Effector CD4-positive, alpha-beta T cell (primary cell): ENCODE results near the gene RBM26.
"Not testable (repeated sequence)": the region's sequence is repeated elsewhere in the genome, so short reads cannot be mapped to it uniquely, and the experiment has no call there.

Experiments used
- DNase-seq: peaks from one replicate; pipeline ENCODE4 v3.0.0-alpha.2; 2020

The RBM26 gene

DNA sequence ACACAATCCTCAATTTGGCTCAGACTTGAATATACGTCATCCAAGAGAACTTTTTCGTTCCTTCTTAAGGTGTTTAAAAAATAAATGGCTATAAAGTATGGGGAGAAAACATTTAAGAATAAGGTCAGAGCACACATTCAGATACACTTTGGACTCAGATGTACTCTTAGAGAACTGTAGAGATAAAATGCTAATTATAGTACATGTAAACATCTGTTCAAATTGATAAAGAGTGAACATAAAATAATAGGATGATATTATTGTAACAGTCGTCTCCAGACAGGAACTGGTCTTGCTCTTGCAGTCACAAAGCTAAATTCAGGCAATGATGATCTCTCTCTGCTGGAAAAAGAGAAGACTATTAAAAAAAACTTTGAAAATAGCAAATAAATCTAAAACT lies 91.4 kb downstream of the RBM26 start:
- no peak for DNase-seq

DNA sequence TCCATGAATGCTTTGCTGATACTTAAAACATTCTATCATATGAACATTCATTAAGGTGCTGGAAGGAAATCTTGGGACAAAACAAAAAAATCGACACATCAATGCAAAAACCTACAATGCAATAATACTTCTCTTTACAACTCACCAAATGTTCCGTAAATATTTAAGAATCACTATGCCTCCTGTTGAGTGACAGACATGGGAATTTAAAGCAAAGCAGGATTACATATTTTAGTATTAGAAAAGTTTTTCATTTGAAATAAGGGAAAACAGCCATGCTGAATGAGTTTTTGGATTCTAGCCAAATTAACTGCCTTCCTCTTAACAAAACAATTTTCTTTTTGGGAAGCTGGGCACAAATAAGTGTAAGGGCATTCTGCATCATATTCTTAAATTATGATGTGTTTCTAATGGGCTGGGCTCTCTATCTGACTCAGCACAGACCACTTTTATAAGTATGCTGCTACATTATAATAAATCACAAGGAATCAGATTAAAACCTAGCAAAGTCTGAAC lies 93.7 kb downstream of the RBM26 start:
- no peak for DNase-seq

DNA sequence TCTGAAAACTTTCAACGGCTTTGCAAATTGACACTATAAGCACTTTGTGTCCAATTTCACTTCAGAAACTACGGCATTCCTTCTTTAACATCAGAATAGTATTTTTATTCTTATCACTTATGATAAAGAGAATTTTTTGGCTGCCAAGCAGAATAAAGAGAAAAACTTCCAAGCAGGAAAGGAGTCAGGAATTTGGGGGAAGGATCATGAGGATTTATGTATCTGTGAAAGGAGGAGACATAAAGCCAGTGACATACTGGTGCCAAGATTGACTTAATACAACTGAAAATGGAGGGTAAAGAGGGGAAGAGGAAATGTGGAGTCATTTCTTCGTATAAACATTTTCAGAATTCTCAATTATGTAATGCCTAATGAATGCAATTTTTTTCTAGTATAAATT lies 94.7 kb downstream of the RBM26 start:
- no peak for DNase-seq

DNA sequence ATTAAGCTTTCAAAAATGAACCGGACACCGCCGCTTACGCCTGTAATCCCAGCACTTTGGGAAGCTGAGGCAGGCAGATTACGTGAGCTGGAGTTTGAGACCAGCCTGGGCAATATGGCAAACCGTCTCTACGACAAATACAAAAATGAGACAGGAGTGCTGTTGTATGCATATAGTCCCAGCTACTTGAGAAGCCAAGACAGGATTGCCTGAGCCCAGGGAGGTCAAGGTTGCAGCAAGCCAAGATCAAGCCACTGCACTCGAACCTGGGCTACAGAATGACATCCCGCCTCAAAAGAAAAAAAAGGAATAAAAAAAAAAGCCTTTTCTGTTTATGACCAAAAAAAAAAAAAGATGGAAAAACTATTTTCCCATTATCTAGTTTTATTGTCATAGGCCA lies 96.4 kb downstream of the RBM26 start:
- no peak for DNase-seq

DNA sequence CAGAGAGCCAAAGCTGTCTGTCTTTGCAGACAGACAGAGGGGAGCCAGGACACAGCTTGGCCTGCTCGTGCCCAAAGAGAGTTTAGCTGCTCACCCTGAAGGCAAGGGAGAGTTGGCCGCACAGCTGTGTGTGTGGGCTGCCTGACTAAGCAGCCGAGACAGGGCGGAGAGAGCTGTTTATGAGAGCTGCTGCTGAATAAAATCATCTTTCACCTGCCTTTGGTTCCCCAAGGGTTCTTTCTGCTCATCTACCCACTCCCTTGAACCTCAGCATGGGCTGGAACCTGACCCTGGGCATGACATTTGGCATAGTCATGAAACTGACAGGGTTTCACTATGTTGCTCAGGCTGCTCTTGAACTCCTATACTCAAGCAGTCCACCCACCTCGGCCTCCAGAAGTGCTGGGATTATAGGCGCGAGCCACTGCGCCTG lies 98.2 kb downstream of the RBM26 start:
- DNase-seq: no peak

DNA sequence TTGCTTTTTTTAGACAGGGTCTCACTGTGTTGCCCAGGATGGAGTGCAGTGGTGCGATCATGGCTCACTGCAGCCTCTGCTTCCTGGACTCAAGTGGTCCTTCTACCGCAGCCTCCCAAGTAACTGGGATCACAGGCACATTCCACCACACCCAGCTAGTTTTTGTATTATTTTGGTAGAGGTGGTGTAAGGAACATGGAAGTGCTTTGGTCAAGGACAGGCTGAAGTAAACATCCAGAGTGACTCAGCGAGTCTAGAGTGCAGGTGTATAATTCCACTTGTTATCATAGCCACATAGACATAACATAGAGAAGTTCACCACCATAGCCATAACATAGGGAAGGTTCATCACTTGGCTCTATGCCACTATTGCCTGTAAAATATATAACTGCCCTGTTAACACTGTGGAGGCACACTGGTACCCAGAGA lies 98.6 kb downstream of the RBM26 start:
- no peak for DNase-seq

DNA sequence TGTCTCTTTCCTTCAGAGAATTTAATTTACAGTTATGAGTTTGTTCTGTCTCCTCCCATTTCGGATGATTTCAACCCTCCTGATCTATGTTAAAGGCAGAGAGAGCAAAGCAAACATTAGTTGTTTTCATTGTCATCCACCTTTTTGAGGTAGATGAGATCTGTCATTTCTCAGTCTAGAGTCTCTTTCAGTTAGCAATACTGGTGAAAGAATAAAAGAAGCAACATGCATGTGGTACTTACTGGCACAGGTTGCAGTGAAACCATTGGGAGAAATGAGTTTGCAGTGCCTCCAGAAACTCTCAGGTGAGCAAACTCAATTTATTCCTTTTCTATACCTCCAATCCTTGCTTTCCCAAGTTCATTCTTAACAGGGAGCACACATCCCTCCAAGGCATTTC lies 99.4 kb downstream of the RBM26 start:
- DNase-seq: no peak

DNA sequence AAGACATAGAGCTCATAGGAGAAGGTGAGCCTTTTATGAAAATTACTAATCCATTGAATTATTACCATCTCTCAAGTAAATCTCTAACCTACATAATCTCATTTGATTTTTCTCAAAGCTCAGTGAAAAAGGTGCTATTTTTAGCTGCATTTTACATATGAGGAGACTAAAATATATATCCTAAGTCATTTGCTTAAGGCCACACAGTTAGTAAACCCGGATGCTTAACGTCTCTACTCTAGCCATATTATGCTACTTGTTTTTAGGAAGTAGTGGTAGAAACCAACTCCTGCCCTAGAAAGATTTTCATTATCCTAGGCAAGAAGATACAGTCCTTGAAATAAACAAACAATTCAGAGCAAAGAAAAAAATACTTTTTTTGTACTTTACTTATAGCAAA lies 108.9 kb downstream of the RBM26 start:
- DNase-seq: no peak

DNA sequence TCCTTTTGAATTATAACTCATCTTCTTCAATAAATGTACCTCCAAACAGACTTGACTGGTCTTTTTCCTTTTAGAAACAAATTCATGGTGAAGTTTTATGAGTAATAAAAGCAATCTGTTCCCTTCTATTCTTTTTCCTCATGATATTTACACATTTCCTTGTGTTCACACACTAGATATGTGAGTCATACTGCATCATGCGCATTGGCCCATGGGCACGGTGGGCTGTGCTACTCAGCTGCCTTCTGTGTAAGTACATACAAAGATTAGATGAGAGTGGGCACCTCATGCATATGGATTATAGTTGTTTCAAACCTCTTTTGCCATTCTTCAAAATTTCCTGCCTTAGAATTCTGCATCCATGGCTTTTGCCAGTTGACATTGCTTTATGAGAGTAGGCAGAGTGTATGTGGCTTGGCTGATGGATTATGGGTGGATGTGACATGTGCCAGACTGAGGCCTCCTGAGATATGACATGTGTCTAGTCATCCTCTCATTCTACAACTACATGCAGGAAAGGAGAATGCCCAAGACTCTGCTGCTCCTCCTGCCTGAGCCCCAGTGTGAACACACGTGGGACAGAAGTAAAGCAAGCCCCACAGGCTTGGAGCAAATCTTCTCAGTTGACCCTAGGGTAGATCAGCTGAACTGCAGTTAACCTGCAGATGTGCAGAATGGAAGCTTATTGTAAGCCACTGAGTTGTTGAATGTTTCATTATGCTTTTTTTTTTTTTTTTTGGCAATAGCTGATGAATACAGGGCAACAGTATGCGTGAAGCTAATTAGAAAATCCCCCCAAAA lies 109.9 kb downstream of the RBM26 start:
- no peak for DNase-seq

DNA sequence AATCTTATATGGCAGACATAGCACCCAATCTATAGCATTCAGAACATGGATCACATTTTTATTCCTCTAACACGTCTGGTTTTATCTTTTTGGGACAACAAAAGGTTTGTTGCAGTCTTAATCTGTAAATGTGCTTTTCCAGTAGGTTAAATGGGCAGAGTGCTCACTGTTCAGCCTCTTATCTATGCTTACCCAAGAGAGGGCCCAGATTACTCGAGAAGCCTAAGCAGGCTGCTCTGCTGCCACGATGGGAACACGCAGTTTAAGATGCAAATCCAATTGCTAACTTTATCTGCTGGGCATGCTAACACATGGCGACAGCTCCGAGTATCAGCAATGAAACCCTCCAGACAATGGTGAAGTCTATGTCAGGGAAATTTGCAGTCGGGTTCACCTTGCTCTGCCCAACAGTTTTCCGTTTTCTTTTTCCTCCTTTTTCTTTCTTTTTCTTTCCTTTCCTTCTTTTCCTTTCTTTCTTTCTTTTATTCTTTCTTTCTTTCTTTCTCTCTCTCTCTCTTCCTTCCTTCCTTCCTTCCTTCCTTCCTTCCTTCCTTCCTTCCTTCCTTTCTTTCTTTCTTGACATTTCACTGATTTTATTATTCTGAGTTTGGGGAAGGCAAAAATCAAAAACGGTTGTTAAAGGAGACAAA lies 115.3 kb downstream of the RBM26 start:
- no peak for DNase-seq

DNA sequence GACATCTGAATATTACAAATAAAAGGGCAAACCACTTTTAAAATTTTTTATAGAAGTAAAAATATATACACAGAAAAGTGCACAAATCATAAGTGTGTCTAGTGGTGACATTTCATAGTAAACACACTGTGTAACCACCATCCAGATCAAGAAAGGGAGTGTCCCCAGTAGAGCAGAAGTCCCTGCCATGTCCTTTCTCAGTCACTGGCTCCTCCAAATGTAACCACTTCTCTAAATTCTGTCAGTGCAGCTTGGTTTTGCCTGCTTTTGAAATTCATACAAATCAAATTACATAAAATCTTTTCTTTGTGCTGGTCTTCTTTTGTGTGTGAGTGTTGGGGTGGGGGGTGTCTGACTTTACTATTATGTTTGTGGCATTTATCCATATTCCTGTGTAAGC lies 116.5 kb downstream of the RBM26 start:
- DNase-seq: no peak

DNA sequence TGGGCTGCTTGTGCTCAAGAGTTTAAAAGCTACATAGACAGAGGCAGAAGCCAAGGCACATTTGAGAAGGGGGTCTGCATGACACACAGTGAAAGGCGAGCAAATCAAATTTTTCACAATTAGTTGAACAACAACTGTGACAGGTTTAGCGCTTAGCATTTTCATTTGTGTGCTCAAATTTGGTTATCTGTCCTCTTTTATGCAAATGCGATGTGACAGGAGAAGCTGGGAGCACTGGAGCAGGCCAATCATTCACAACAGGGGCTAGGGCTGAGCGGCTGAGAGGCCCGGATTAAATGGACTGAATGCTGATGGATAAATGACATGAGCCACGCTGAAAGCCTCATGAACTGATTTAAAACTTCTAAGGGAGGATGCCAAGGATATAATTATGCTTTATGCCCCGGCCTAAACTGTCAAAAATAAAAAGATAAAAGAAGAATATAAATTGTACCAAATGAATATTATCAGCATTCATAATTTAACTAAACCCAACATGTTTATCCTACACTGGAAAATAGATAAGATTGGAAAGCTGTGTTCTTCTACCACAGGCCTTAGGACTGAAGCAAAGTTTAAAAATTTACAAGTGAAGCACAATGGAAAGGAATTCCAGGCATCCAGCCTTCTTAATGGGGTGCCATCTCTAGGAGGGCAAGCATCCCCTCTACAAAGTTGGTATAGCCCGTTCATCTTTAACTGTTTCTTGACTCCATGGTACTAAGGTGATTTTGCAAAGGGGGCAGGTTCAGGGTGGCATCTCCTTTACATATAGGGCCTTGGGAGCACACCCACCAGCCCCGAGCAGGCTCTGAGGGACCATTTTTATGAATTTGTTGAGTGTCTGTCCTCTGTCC lies 117.9 kb downstream of the RBM26 start:
- DNase-seq: no peak

DNA sequence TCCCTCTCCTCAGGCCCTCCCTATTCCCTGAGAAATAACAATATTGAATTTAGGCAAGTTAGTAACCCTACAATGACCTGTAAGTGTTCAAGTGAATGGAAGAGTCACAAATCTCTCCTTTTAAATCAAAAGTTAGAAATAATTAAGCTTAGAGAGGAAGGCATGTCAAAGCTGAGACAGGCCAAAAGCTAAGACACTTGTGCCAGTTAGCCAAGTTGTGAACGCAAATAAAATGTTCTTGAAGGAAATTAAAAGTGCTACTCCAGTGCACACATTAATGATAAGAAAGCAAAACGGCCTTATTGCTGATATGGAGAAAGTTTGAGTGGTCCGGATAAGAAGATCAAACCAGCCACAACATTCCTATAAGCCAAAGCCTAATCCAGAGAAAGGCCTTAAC lies 120.9 kb downstream of the RBM26 start:
- DNase-seq: no peak

DNA sequence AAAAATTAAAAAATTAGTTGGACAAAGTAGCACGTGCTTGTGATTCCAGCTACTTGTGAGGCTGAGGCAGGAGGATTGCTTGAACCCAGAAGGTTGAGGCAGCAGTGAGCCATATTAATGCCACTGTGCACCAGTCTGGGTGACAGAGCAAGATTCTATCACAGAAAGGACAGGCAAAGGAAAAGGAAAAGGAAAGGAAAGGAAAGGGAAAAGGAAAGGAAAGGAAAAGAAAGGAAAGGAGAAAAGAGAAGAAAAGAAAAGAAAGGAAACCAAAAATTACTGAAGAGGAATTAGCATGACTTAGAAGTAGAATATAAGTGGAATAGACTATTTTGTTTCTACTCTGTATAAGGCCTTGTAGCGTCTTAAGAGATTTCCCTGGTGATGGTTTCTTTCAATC lies 122.3 kb downstream of the RBM26 start:
- no peak for DNase-seq

DNA sequence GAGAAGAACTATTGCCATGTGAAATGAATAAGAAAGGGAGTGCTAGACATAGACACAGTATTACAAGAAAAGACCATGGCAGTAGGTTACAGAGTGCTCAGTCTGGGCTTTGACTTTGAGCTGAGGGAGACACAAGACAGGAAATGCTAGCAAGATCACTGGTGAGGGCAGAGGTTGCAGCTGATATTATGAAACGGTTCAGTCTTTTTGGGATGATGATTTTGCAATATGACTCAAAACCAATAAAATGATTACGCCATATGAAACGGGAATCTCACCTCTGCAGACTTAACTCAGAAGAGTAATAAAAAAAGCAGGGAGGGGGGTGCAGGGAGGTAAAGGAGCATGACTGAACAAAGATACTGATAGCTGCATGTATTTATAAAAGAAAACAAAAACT lies 123.1 kb downstream of the RBM26 start:
- DNase-seq: no peak

DNA sequence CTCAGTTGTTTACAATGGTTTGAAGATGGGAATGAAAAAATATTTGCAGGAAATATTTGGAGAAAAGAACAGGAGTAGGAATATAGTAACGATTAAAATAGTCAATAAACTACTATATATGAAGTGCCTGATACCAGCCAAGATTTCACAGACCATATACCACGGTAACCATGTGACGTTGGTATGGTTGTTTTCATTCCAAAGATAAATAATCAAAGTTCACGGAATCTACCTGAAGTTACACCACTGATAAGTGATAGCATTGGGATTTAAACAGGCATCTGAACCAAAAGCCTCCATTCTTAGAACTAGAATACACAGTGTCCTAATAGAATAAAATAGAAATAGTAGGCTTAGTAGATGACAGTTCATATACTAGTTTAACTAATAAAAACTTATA lies 123.5 kb downstream of the RBM26 start:
- no peak for DNase-seq

DNA sequence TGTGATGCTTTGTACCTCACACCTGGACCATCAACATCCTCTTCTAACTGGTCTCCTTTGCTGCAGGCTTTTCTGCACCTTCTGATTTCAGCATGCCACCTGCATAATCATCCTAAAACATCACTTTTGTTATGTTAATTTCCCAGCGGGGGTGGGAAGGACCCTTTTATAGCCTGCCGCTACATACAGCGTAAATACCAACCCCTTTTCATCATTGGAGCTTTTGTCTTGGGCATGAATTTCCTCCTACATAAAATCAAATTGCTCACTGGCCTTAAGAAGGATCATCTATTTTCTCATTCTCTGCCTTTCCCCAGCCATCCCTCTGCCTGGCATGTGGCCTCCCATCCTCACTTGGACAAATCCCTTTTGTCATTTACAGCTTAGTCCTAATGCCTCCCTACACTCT lies 124.7 kb downstream of the RBM26 start:
- DNase-seq: no peak

DNA sequence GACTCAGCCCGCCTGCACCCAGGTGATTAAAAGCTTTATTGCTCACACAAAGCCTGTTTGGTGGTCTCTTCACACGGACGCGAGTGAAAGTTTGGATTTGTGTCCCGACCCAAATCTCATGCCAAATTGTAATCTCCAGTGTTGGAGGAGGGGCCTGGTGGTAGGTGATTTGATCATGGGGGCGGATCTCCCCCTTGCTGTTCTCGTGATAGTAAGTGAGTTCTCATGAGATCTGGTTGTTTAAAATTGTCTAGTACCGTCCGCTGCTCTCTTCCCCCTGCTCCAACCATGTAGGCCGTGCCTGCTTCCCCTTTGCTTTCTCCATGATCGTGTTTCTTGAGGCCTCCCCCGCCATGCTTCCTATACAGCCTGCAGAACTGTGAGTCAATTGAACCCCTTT lies 126.3 kb downstream of the RBM26 start:
- DNase-seq: not testable (repeated sequence)

DNA sequence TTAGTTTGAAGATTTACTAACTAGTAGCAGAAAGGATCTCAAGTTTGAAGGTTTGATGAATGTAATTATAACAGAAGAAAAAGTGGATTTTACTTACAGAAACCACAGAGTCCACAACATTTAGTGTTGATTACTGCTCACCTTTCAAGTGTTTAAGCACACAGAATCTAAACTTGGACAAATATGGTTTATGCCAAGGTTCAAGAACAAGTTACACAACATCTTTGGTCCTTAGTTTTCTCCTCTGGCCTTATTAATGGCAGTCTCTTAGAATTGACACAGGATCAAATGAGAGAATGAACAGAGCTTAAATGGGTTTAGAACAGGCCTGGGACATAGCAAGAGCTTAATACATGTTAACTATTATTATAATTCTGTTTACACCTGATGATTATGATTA lies 133.0 kb downstream of the RBM26 start:
- DNase-seq: no peak

DNA sequence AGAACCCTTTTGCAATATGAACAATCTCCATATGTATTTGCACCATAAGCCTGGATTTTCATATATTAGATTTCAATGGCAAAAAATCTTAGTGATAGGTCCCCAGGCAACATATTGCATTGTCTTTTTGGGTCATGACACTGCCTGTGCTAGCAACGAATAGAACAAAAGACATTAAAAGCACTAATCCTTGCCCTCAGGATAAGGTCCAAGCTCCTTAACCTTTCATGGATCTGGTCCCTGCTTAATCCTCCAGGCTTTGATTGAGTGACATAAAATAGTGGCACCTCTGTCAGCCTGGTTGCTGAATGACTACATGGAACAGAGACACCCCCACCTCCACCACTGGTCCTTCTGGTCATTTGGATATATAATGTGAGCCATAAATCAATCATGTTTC lies 134.4 kb downstream of the RBM26 start:
- DNase-seq: no peak

DNA sequence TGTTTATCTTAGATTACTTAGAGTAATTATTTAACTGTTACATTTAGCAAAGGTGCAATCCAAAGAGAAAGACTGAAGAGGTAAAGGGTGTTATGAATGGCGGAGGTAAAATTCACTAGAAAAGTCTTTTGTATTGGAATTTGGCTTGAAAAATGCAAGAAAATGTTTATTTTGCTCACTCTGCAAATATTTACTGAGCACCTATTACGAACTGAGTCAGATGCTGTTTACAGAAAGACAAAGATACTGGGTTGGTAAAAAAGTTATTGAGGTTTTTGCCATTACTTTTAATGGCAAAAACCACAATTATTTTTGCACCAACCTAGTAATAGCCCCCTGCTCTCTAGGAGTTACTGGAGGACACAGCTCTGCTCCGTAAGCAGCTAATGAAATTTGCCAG lies 135.2 kb downstream of the RBM26 start:
- no peak for DNase-seq
